ENCODE results near the gene AFAP1.

GRCh38 chr4:7722766-7723387 lies 216.8 kb downstream of the AFAP1 start:
- TF ChIP-seq CTCF (conservative IDR thresholded peaks at IDR 0.05; ENCODE audit: low read length) (no peak), EZH2phosphoT487 (IDR thresholded peaks at IDR 0.05; ENCODE audit: borderline replicate concordance) (no peak)

All from Loucy (cell line).